Colonic mucosa (tissue), 4 donors: ENCODE results near the gene ZMYM4. TPM values are rescaled to one million over a fixed set of nuclear protein-coding genes. Genes with fewer than 3 reads are reported as not detected.

Experiments
- DNase-seq: peaks from one replicate; pipeline ENCODE4 v3.0.0-alpha.2; 2020
- H3K27ac ChIP-seq: fragments of 200-600 bp; one replicate; pipeline ENCODE4 v1.8.0; 2021
- H3K27me3 ChIP-seq: fragments of 200-600 bp; one replicate; pipeline ENCODE4 v1.8.0; 2021
- H3K36me3 ChIP-seq: fragments of 200-600 bp; one replicate; pipeline ENCODE4 v1.8.0; 2021
- H3K4me1 ChIP-seq: fragments of 200-600 bp; one replicate; pipeline ENCODE4 v1.8.0; 2021; ENCODE audit warnings: mild to moderate bottlenecking
- H3K4me3 ChIP-seq: fragments of 200-600 bp; one replicate; pipeline ENCODE4 v1.8.0; 2021
- H3K9ac ChIP-seq, 2 donors: one replicate each; pipeline ENCODE4 v1.7.0; 2013; ENCODE audit warnings: control low read depth in 2 of 2, low read depth in 2 of 2, low read length in 2 of 2
- H3K9me3 ChIP-seq: fragments of 200-600 bp; one replicate; pipeline ENCODE4 v1.8.0; 2021
- intact Hi-C: fragments of 100-400 bp; cut with DNase I; formaldehyde crosslinking; loops from one replicate; pipeline ENCODE4 v1.14.1; 2022
- total RNA-seq, 2 donors: library from RNA; stranded (reverse); fragmentation: NEBNext Ultra II Directional in 1 of 2; extraction: Animal tissue kit (Norgen Biotek cat#: 25700) in 1 of 2; gene quantifications; one replicate each; pipeline ENCODE4 v1.2.1, GENCODE V29; 2021
- TF ChIP-seq, protein P1 (sequence below): fragments of 200-600 bp; IDR thresholded peaks from one replicate; pipeline ENCODE4 v1.8.0; 2022; ENCODE audit warnings: antibody characterized with exemption, mild to moderate bottlenecking
- donor health status: healthy.
- donor health status: DM: no; HTN: no; CAD: no.
- donor health status: DM: no; HTN: no; CAD: no.

The ZMYM4 gene
- total RNA-seq, 2 donors from 2014 or later = 25.9 to 31.8 TPM

DNA sequence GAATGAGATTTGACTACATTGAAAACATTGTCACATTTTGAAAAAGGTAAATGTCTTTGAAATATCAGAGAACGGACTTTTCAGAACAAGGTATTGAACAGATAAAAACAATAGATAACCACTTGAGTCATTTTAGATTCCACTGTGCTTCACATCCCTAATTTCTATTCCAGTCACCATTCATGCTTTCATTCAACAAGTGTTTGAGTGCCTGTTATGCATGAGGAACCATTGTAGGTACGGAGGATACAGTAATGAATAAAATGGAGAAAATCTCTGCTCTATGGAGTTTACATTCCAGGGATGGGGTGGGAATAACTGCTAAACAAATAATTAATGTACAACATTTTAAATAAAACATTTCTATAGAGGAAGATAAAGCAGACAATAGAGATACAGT, 26.3 kb downstream of the ZMYM4 start:
- H3K27ac ChIP-seq = no peak overlapping the region
- H3K36me3 ChIP-seq = no peaks in the 10 kb centered on the region
- no peak overlapping the region for H3K4me3 ChIP-seq
- H3K9ac ChIP-seq = no peak overlapping the region
- H3K27me3 ChIP-seq = no peaks in the 10 kb centered on the region
- H3K4me1 ChIP-seq = no peaks in the 10 kb centered on the region
- intact Hi-C loops = loop anchor here (5.0 kb wide), 1 partner anchor 93 kb away; no protein-coding TSS in a partner anchor
- DNase-seq = no peak
- no peaks in the 10 kb centered on the region for H3K9me3 ChIP-seq
- TF ChIP-seq, protein P1, sequence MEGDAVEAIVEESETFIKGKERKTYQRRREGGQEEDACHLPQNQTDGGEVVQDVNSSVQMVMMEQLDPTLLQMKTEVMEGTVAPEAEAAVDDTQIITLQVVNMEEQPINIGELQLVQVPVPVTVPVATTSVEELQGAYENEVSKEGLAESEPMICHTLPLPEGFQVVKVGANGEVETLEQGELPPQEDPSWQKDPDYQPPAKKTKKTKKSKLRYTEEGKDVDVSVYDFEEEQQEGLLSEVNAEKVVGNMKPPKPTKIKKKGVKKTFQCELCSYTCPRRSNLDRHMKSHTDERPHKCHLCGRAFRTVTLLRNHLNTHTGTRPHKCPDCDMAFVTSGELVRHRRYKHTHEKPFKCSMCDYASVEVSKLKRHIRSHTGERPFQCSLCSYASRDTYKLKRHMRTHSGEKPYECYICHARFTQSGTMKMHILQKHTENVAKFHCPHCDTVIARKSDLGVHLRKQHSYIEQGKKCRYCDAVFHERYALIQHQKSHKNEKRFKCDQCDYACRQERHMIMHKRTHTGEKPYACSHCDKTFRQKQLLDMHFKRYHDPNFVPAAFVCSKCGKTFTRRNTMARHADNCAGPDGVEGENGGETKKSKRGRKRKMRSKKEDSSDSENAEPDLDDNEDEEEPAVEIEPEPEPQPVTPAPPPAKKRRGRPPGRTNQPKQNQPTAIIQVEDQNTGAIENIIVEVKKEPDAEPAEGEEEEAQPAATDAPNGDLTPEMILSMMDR = no peak

DNA sequence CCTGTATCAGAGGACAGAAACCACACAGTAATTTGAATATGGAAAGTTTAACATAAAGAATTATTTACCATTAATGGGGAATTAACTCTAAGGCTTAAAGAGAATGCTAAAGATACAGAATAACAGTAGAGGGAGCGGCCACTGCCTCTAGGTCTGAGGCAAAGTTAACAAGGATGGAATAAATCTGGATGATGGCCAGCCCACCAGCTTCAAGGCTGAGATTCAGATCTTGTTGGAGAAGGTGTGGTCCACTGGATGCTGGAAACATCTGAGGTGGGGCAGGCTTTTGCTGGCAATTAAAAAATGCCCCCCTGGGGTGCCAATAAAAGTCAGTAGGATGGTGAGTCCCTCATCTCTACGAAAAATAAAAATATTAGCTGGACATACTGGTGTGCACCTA, 29.4 kb downstream of the ZMYM4 start:
- TF ChIP-seq, protein P1 = no peak
- intact Hi-C loops = loop anchor here (5.0 kb wide), 1 partner anchor 96 kb away; no protein-coding TSS in a partner anchor
- H3K27me3 ChIP-seq = no peaks in the 10 kb centered on the region
- no peaks in the 10 kb centered on the region for H3K9me3 ChIP-seq
- H3K4me3 ChIP-seq = no peak overlapping the region
- no peak overlapping the region for H3K27ac ChIP-seq
- no peaks in the 10 kb centered on the region for H3K4me1 ChIP-seq
- DNase-seq = no peak
- H3K9ac ChIP-seq = no peak overlapping the region
- H3K36me3 ChIP-seq = no peaks in the 10 kb centered on the region

DNA sequence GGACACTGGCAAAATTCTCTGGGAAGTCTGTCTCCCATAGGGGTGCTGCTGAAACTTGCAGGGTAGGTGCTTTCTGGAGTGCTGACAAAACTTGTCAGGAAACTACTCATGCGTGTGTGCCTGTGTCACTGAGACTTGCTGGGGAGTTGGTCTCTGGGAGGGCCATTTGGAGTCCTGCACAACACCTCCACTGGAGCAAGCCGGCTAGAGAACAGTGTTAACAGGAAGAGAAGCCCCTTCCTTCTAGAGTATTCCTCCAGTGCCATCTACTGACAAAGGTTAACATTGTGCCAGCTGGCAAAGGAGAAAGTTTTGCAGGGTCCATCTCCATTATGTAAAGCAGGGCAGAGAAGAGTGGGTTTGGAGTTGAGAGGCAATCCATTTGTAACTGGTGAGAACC, 30.0 kb downstream of the ZMYM4 start:
- no peaks in the 10 kb centered on the region for H3K36me3 ChIP-seq
- H3K27me3 ChIP-seq = no peaks in the 10 kb centered on the region
- H3K27ac ChIP-seq = no peak overlapping the region
- DNase-seq = peak; percentile 27
- H3K4me1 ChIP-seq = no peaks in the 10 kb centered on the region
- TF ChIP-seq, protein P1 = peak; percentile 17
- H3K9me3 ChIP-seq = no peaks in the 10 kb centered on the region
- no peak overlapping the region for H3K4me3 ChIP-seq
- intact Hi-C loops = loop anchor here (5.0 kb wide), 1 partner anchor 96 kb away; no protein-coding TSS in a partner anchor
- no peak overlapping the region for H3K9ac ChIP-seq

DNA sequence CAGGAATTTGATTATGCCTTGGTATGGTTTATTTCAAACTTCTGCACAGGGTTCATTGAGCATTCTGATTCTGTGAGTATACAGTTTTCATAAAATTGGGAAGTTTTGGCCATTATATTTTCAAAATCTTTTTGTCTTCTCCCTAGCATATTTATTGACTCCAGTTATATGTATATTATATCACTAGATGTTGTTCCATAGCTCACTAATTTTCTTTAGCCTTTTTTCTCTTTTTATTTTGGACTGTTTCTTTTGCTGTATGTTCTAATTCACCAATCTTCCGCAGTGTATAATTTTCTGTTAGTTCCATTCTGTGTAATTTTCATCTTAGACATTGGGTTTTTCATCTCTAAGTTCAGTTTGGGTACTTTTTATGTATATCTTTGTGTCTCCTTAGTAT, 31.9 kb downstream of the ZMYM4 start:
- Histone ChIP-seq H3K36me3 (no peaks in the 10 kb centered on the region), H3K4me1 (no peaks in the 10 kb centered on the region), H3K27ac (no peak overlapping the region), H3K9ac (no peak overlapping the region), H3K9me3 (no peaks in the 10 kb centered on the region), H3K4me3 (no peak overlapping the region), H3K27me3 (no peaks in the 10 kb centered on the region)
- no peak for DNase-seq
- intact Hi-C loops = no loop called here
- TF ChIP-seq, protein P1 = no peak

DNA sequence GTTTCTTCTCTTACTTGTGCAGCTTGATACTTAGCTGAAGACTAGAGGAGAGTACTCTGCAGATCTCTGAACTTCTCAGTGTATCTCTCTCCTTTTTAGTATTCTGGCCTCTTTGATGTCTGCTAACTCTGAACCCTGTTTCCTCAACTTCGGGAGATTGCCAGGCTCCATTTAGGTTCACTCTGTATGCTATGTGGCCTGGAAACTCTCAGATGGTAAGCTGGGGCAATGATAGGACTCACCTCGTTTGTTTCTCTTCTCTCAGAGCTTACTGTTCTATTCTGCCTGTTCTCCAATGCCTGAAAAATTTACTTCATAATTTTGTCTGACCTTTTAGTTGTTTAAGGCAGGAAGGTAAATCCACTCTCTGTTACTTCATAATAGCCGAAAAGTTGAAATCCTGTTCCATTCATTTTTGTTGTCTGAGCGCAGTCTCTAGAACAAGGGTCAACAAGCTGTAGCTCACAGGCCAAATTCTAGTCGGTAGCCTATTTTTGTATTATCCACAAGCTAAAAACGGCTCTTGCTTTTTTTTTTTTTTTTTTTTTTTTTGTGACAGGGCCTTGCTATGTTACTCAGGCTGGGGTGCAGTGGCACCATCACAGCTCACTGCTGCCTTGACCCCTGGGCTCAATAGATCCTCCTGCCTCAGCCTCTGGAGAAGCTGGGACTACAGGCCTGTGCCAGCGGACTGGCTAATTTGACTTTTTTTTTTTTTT, 33.3 kb downstream of the ZMYM4 start:
- Histone ChIP-seq H3K4me1 (no peaks in the 10 kb centered on the region), H3K27ac (no peak overlapping the region), H3K36me3 (no peaks in the 10 kb centered on the region), H3K9ac (no peak overlapping the region), H3K27me3 (no peaks in the 10 kb centered on the region), H3K9me3 (no peaks in the 10 kb centered on the region), H3K4me3 (no peak overlapping the region)
- TF ChIP-seq, protein P1 = no peak
- DNase-seq = no peak
- intact Hi-C loops = no loop called here
